IMR-90 (cell line): ENCODE measurements around the gene PPP2R1B. TPM values are rescaled to one million over a fixed set of nuclear protein-coding genes. Genes with fewer than 3 reads are reported as not detected.

ENCODE experiments used
- ATAC-seq: fragments of 200-7000 bp; cut with Tn5 transposase; 2 replicates; pipeline ENCODE4 v1.9.1; 2020; ENCODE audit warnings: low read depth, mild to moderate bottlenecking, moderate library complexity
- BruUV-seq: library from RNA; stranded (reverse); fragments of 400-500 nt; replicated peaks from 2 replicates; lab custom pipeline; 2021; lab: Mats Ljungman, UMichigan
- CTCF ChIA-PET: fragments of 300-600 bp; formaldehyde crosslinking; extraction: SDS; loops from one replicate; lab custom pipeline; 2021; ENCODE audit warnings: antibody characterized with exemption; lab: Yijun Ruan, JAX
- POLR2A ChIA-PET: fragments of 300-600 bp; sonication (Branson Sonifier 250); formaldehyde crosslinking; loops from one replicate; lab custom pipeline; 2022; ENCODE audit warnings: antibody characterized with exemption; ENCODE audit not compliant: unreplicated experiment; lab: Charles Lee
- DNase-seq: peaks from one replicate; pipeline ENCODE4 v3.0.0; 2013
- H2AFZ ChIP-seq: replicated peaks from 2 replicates; pipeline ENCODE3; 2013; ENCODE audit warnings: low read length, mild to moderate bottlenecking; ENCODE audit not compliant: poor library complexity
- H2AK5ac ChIP-seq: 2 replicates; pipeline ENCODE4 v1.6.1; 2013; ENCODE audit warnings: low read depth, low read length, inconsistent platforms
- H2AK9ac ChIP-seq: replicated peaks from 2 replicates; pipeline ENCODE3; 2013; ENCODE audit warnings: mild to moderate bottlenecking, low read depth, low read length, moderate library complexity; ENCODE audit not compliant: poor library complexity
- H2BK120ac ChIP-seq: 2 replicates; pipeline ENCODE4 v1.6.1; 2013; ENCODE audit warnings: low read depth, low read length, inconsistent platforms
- H2BK15ac ChIP-seq: 3 replicates; pipeline ENCODE4 v1.6.1; 2013; ENCODE audit warnings: low read depth, low read length, inconsistent platforms
- H2BK20ac ChIP-seq: 2 replicates; pipeline ENCODE4 v1.6.1; 2013; ENCODE audit warnings: low read depth, mild to moderate bottlenecking, inconsistent platforms, low read length, moderate library complexity
- H2BK5ac ChIP-seq: 2 replicates; pipeline ENCODE4 v1.6.1; 2013; ENCODE audit warnings: mild to moderate bottlenecking, low read depth, low read length, inconsistent platforms; ENCODE audit not compliant: poor library complexity, severe bottlenecking
- H3K14ac ChIP-seq: replicated peaks from 2 replicates; pipeline ENCODE4 v1.6.1; 2013; ENCODE audit warnings: low read depth, low read length, inconsistent platforms
- H3K18ac ChIP-seq: 2 replicates; pipeline ENCODE4 v1.6.1; 2013; ENCODE audit warnings: low read depth, low read length, control low read depth
- H3K23ac ChIP-seq: 2 replicates; pipeline ENCODE4 v1.6.1; 2013; ENCODE audit warnings: low read depth, low read length, inconsistent platforms
- H3K27ac ChIP-seq: 2 replicates; pipeline ENCODE4 v1.5.1; 2013; ENCODE audit warnings: mild to moderate bottlenecking, control low read depth, low read length; ENCODE audit not compliant: insufficient read depth
- H3K27me3 ChIP-seq: 2 replicates; pipeline ENCODE4 v1.6.1; 2013; ENCODE audit warnings: low read length; ENCODE audit not compliant: control insufficient read depth, insufficient read depth
- H3K36me3 ChIP-seq: 2 replicates; pipeline ENCODE4 v1.6.1; 2013; ENCODE audit warnings: low read length, mixed read lengths; ENCODE audit not compliant: control insufficient read depth, insufficient read depth
- H3K4ac ChIP-seq: 2 replicates; pipeline ENCODE4 v1.6.1; 2013; ENCODE audit warnings: low read depth, low read length, inconsistent platforms
- H3K4me1 ChIP-seq: 2 replicates; pipeline ENCODE4 v1.6.1; 2013; ENCODE audit warnings: low read length, mixed read lengths; ENCODE audit not compliant: control insufficient read depth, insufficient read depth
- H3K4me2 ChIP-seq: 2 replicates; pipeline ENCODE4 v1.6.1; 2013; ENCODE audit warnings: low read depth, mild to moderate bottlenecking, control low read depth, low read length, moderate library complexity
- H3K4me3 ChIP-seq: 2 replicates; pipeline ENCODE4 v1.5.1; 2013; ENCODE audit warnings: low read depth, mild to moderate bottlenecking, control low read depth, low read length, moderate library complexity; ENCODE audit not compliant: insufficient read depth
- H3K56ac ChIP-seq: 2 replicates; pipeline ENCODE4 v1.6.1; 2013; ENCODE audit warnings: low read length, inconsistent platforms; ENCODE audit not compliant: insufficient read depth; ENCODE audit errors: extremely low read depth
- H3K79me1 ChIP-seq, 2 experiments: 2 replicates each; pipeline ENCODE4 v1.6.1; 2013; ENCODE audit warnings: low read length in 2 of 2, inconsistent platforms in 1 of 2, low read depth in 1 of 2
- H3K9ac ChIP-seq: 2 replicates; pipeline ENCODE4 v1.6.1; 2013; ENCODE audit warnings: low read depth, low read length, control low read depth
- H3K9me1 ChIP-seq: 2 replicates; pipeline ENCODE4 v1.6.1; 2013; ENCODE audit warnings: low read length, inconsistent platforms; ENCODE audit not compliant: insufficient read depth
- H3K9me3 ChIP-seq: 2 replicates; pipeline ENCODE4 v1.6.1; 2013; ENCODE audit warnings: low read length; ENCODE audit not compliant: control insufficient read depth, insufficient read depth
- H4K20me1 ChIP-seq: 2 replicates; pipeline ENCODE4 v1.6.1; 2013; ENCODE audit warnings: low read length, inconsistent platforms; ENCODE audit not compliant: insufficient read depth
- H4K5ac ChIP-seq: 2 replicates; pipeline ENCODE4 v1.6.1; 2013; ENCODE audit warnings: mild to moderate bottlenecking, low read depth, low read length, control low read depth
- H4K8ac ChIP-seq, 2 experiments: 2 replicates each; pipeline ENCODE4 v1.6.1; 2013; ENCODE audit warnings: low read depth in 2 of 2, low read length in 2 of 2, control low read depth in 1 of 2, inconsistent platforms in 1 of 2
- H4K91ac ChIP-seq: 2 replicates; pipeline ENCODE4 v1.6.1; 2013; ENCODE audit warnings: low read depth, low read length, inconsistent platforms; ENCODE audit not compliant: insufficient read depth
- BHLHE40 ChIP-seq: fragments of 150-350 bp; IDR thresholded peaks from 2 replicates; pipeline ENCODE4 v1.6.1; 2016; ENCODE audit warnings: mild to moderate bottlenecking, low read depth, low read length
- CEBPB ChIP-seq: IDR thresholded peaks from 2 replicates; pipeline ENCODE4 v1.6.1; 2012; ENCODE audit warnings: low read depth, low read length, improper control_type of control experiment
- CHD1 ChIP-seq: IDR thresholded peaks from 2 replicates; pipeline ENCODE4 v1.6.1; 2012; ENCODE audit warnings: low read depth, low read length, improper control_type of control experiment
- FOS ChIP-seq: fragments of 150-350 bp; IDR thresholded peaks from 2 replicates; pipeline ENCODE4 v1.6.1; 2016; ENCODE audit warnings: low read depth, low read length
- MAFK ChIP-seq: IDR thresholded peaks from 2 replicates; pipeline ENCODE4 v1.6.1; 2012; ENCODE audit warnings: low read depth, low read length, improper control_type of control experiment
- MAZ ChIP-seq: IDR thresholded peaks from 2 replicates; pipeline ENCODE4 v1.6.1; 2012; ENCODE audit warnings: low read depth, mild to moderate bottlenecking, low read length, improper control_type of control experiment, moderate library complexity, borderline replicate concordance
- MXI1 ChIP-seq: IDR thresholded peaks from 2 replicates; pipeline ENCODE4 v1.6.1; 2012; ENCODE audit warnings: low read depth, mild to moderate bottlenecking, low read length, moderate library complexity, borderline replicate concordance
- NFE2L2 ChIP-seq: fragments of 150-350 bp; IDR thresholded peaks from 2 replicates; pipeline ENCODE4 v1.6.1; 2016; ENCODE audit warnings: low read depth, mild to moderate bottlenecking, low read length
- POLR2A ChIP-seq: IDR thresholded peaks from 2 replicates; pipeline ENCODE4 v1.6.1; 2012; ENCODE audit warnings: mild to moderate bottlenecking, low read depth, low read length
- RAD21 ChIP-seq: IDR thresholded peaks from 2 replicates; pipeline ENCODE4 v1.6.1; 2012; ENCODE audit warnings: low read length, improper control_type of control experiment
- RCOR1 ChIP-seq: IDR thresholded peaks from 2 replicates; pipeline ENCODE4 v1.6.1; 2012; ENCODE audit warnings: mild to moderate bottlenecking, low read length, improper control_type of control experiment; ENCODE audit not compliant: insufficient replicate concordance
- RFX5 ChIP-seq: IDR thresholded peaks from 2 replicates; pipeline ENCODE4 v1.8.0; 2012; ENCODE audit warnings: low read depth, mild to moderate bottlenecking, low read length, moderate library complexity
- SMC3 ChIP-seq: fragments of 150-350 bp; IDR thresholded peaks from 2 replicates; pipeline ENCODE4 v1.6.1; 2016; ENCODE audit warnings: low read depth, mild to moderate bottlenecking, antibody characterized with exemption, low read length, moderate library complexity
- USF2 ChIP-seq: fragments of 150-350 bp; IDR thresholded peaks from 2 replicates; pipeline ENCODE4 v1.6.1; 2017; ENCODE audit warnings: mild to moderate bottlenecking, antibody characterized with exemption, low read length, low read depth
- WGBS, 2 experiments: methylation state at CpG; one replicate each; pipeline versions ENCODE4 v1.1.5 to v1.1.7; 2013; ENCODE audit warnings: missing lambda C conversion rate in 2 of 2; ENCODE audit not compliant: insufficient read length in 1 of 2; ENCODE audit errors: extremely low coverage in 2 of 2; 5-methylcytosine and 5-hydroxymethylcytosine counted together
- dilution Hi-C: fragments of 300-500 bp; cut with HindIII; formaldehyde crosslinking; loops from one replicate; pipeline ENCODE4 v1.14.3; 2018; ENCODE audit warnings: low sequenced_read_pairs; ENCODE audit not compliant: unreplicated experiment
- in situ Hi-C: fragments of 300-500 bp; cut with MboI; formaldehyde crosslinking; loops from 3 replicates; pipeline ENCODE4 v1.14.3; 2019; ENCODE audit warnings: low sequenced_read_pairs, inconsistent platforms, mixed read lengths
- intact Hi-C: fragments of 100-400 bp; cut with micrococcal nuclease; formaldehyde crosslinking; loops from 2 replicates; pipeline ENCODE4 v1.10.0; 2022
- polyA plus RNA-seq, 3 experiments: library from polyadenylated mRNA; depleted of rRNA; stranded (reverse); fragments of >200 nt; gene quantifications; 2 replicates each; pipeline ENCODE4 v1.2.3, GENCODE V29; 2012; ENCODE audit warnings: low replicate concordance in 1 of 3
- total RNA-seq: library from RNA; depleted of rRNA; stranded (reverse); fragments of >200 nt; gene quantifications from 2 replicates; pipeline ENCODE4 v1.2.3, GENCODE V29; 2012
- TF ChIP-seq, protein P1 (sequence below): conservative IDR thresholded peaks from 2 replicates; pipeline ENCODE4 v1.5.1; 2012; ENCODE audit warnings: mild to moderate bottlenecking, low read depth, low read length, improper control_type of control experiment
- TF ChIP-seq, protein P2 (sequence below): fragments of 150-350 bp; IDR thresholded peaks from 2 replicates; pipeline ENCODE4 v1.6.1; 2016; ENCODE audit warnings: low read depth, mild to moderate bottlenecking, low read length, moderate library complexity, borderline replicate concordance

PPP2R1B gene
- total and polyA plus RNA-seq, 2 of the 4 experiments (the other 2 are of a cell fraction), result 23.0 to 62.9 TPM

- Histone ChIP-seq H2BK120ac (no peak overlapping the region), H3K79me1 (peaks cover 3 to 6% of the 10 kb centered on the region in 2 experiments), H3K4me2 (no peak overlapping the region), H3K9ac (no peak overlapping the region), H3K56ac (no peak overlapping the region), H2AFZ (no peak overlapping the region), H4K20me1 (no peaks in the 10 kb centered on the region), H3K4me3 (no peak overlapping the region), H2BK5ac (no peak overlapping the region), H2AK5ac (no peak overlapping the region), H2BK20ac (no peak overlapping the region), H2BK15ac (no peak overlapping the region), H4K8ac (no peak overlapping the region), H3K9me3 (peaks cover 5% of the 10 kb centered on the region; the same call in 1 of the 2 replicates), H3K27ac (no peak overlapping the region), H4K91ac (no peak overlapping the region), H3K14ac (no peak overlapping the region), H3K9me1 (peaks cover 10% of the 10 kb centered on the region; the same call in 1 of the 2 replicates), H2AK9ac (no peak overlapping the region), H3K4ac (no peak overlapping the region), H4K5ac (no peak overlapping the region; the same call in 1 of the 2 replicates), H3K4me1 (peaks cover 7% of the 10 kb centered on the region; the same call in 1 of the 2 replicates), H3K23ac (no peak overlapping the region), H3K36me3 (peaks cover 5% of the 10 kb centered on the region), H3K18ac (peak overlapping the region; percentile 31; the same call in 1 of the 2 replicates), H3K27me3 (no peaks in the 10 kb centered on the region)
- POLR2A ChIA-PET, result no interaction called here
- in situ Hi-C loops, result no loop called here
- no TSS peak for BruUV-seq
- dilution Hi-C loops, result no loop called here
- ATAC-seq (no peak), DNase-seq (no peak)
- CTCF ChIA-PET, result interaction anchor here (0.9 to 1.0 kb wide), 2 partner anchors 37 to 193 kb away, joined by 3 to 4 read pairs; no protein-coding TSS in a partner anchor
- TF ChIP-seq, protein P1, sequence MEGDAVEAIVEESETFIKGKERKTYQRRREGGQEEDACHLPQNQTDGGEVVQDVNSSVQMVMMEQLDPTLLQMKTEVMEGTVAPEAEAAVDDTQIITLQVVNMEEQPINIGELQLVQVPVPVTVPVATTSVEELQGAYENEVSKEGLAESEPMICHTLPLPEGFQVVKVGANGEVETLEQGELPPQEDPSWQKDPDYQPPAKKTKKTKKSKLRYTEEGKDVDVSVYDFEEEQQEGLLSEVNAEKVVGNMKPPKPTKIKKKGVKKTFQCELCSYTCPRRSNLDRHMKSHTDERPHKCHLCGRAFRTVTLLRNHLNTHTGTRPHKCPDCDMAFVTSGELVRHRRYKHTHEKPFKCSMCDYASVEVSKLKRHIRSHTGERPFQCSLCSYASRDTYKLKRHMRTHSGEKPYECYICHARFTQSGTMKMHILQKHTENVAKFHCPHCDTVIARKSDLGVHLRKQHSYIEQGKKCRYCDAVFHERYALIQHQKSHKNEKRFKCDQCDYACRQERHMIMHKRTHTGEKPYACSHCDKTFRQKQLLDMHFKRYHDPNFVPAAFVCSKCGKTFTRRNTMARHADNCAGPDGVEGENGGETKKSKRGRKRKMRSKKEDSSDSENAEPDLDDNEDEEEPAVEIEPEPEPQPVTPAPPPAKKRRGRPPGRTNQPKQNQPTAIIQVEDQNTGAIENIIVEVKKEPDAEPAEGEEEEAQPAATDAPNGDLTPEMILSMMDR, result no peak
- TF ChIP-seq MAZ (no peak), MAFK (no peak), FOS (no peak), CEBPB (no peak), CHD1 (no peak), POLR2A (no peak), SMC3 (no peak), BHLHE40 (no peak), RAD21 (no peak), RCOR1 (no peak), MXI1 (no peak), NFE2L2 (no peak), RFX5 (no peak), USF2 (no peak)
- TF ChIP-seq, protein P2, sequence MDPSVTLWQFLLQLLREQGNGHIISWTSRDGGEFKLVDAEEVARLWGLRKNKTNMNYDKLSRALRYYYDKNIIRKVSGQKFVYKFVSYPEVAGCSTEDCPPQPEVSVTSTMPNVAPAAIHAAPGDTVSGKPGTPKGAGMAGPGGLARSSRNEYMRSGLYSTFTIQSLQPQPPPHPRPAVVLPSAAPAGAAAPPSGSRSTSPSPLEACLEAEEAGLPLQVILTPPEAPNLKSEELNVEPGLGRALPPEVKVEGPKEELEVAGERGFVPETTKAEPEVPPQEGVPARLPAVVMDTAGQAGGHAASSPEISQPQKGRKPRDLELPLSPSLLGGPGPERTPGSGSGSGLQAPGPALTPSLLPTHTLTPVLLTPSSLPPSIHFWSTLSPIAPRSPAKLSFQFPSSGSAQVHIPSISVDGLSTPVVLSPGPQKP, result no peak
- no CpG with 5 or more reads among the region's 3 CpGs for WGBS, 2 experiments
- intact Hi-C loops, result no loop called here
Measured at GRCh38 chr11:111796696-111797095, 30.5 kb upstream of the PPP2R1B start.
